IMR-90 (cell line): ENCODE measurements around the gene OR56B4. TPM values are rescaled to one million over a fixed set of nuclear protein-coding genes. Genes with fewer than 3 reads are reported as not detected.

Source experiments
- ATAC-seq: fragments of 200-7000 bp; cut with Tn5 transposase; 2 replicates; pipeline ENCODE4 v1.9.1; 2020; ENCODE audit warnings: low read depth, mild to moderate bottlenecking, moderate library complexity
- BruUV-seq: library from RNA; stranded (reverse); fragments of 400-500 nt; replicated peaks from 2 replicates; lab custom pipeline; 2021; lab: Mats Ljungman, UMichigan
- CTCF ChIA-PET: fragments of 300-600 bp; formaldehyde crosslinking; extraction: SDS; loops from one replicate; lab custom pipeline; 2021; ENCODE audit warnings: antibody characterized with exemption; lab: Yijun Ruan, JAX
- POLR2A ChIA-PET: fragments of 300-600 bp; sonication (Branson Sonifier 250); formaldehyde crosslinking; loops from one replicate; lab custom pipeline; 2022; ENCODE audit warnings: antibody characterized with exemption; ENCODE audit not compliant: unreplicated experiment; lab: Charles Lee
- DNase-seq: peaks from one replicate; pipeline ENCODE4 v3.0.0; 2013
- H2AFZ ChIP-seq: replicated peaks from 2 replicates; pipeline ENCODE3; 2013; ENCODE audit warnings: low read length, mild to moderate bottlenecking; ENCODE audit not compliant: poor library complexity
- H2AK5ac ChIP-seq: 2 replicates; pipeline ENCODE4 v1.6.1; 2013; ENCODE audit warnings: low read depth, low read length, inconsistent platforms
- H2AK9ac ChIP-seq: replicated peaks from 2 replicates; pipeline ENCODE3; 2013; ENCODE audit warnings: mild to moderate bottlenecking, low read depth, low read length, moderate library complexity; ENCODE audit not compliant: poor library complexity
- H2BK120ac ChIP-seq: 2 replicates; pipeline ENCODE4 v1.6.1; 2013; ENCODE audit warnings: low read depth, low read length, inconsistent platforms
- H2BK15ac ChIP-seq: 3 replicates; pipeline ENCODE4 v1.6.1; 2013; ENCODE audit warnings: low read depth, low read length, inconsistent platforms
- H2BK20ac ChIP-seq: 2 replicates; pipeline ENCODE4 v1.6.1; 2013; ENCODE audit warnings: low read depth, mild to moderate bottlenecking, inconsistent platforms, low read length, moderate library complexity
- H2BK5ac ChIP-seq: 2 replicates; pipeline ENCODE4 v1.6.1; 2013; ENCODE audit warnings: mild to moderate bottlenecking, low read depth, low read length, inconsistent platforms; ENCODE audit not compliant: poor library complexity, severe bottlenecking
- H3K14ac ChIP-seq: replicated peaks from 2 replicates; pipeline ENCODE4 v1.6.1; 2013; ENCODE audit warnings: low read depth, low read length, inconsistent platforms
- H3K18ac ChIP-seq: 2 replicates; pipeline ENCODE4 v1.6.1; 2013; ENCODE audit warnings: low read depth, low read length, control low read depth
- H3K23ac ChIP-seq: 2 replicates; pipeline ENCODE4 v1.6.1; 2013; ENCODE audit warnings: low read depth, low read length, inconsistent platforms
- H3K27ac ChIP-seq: 2 replicates; pipeline ENCODE4 v1.5.1; 2013; ENCODE audit warnings: mild to moderate bottlenecking, control low read depth, low read length; ENCODE audit not compliant: insufficient read depth
- H3K27me3 ChIP-seq: 2 replicates; pipeline ENCODE4 v1.6.1; 2013; ENCODE audit warnings: low read length; ENCODE audit not compliant: control insufficient read depth, insufficient read depth
- H3K36me3 ChIP-seq: 2 replicates; pipeline ENCODE4 v1.6.1; 2013; ENCODE audit warnings: low read length, mixed read lengths; ENCODE audit not compliant: control insufficient read depth, insufficient read depth
- H3K4ac ChIP-seq: 2 replicates; pipeline ENCODE4 v1.6.1; 2013; ENCODE audit warnings: low read depth, low read length, inconsistent platforms
- H3K4me1 ChIP-seq: 2 replicates; pipeline ENCODE4 v1.6.1; 2013; ENCODE audit warnings: low read length, mixed read lengths; ENCODE audit not compliant: control insufficient read depth, insufficient read depth
- H3K4me2 ChIP-seq: 2 replicates; pipeline ENCODE4 v1.6.1; 2013; ENCODE audit warnings: low read depth, mild to moderate bottlenecking, control low read depth, low read length, moderate library complexity
- H3K4me3 ChIP-seq: 2 replicates; pipeline ENCODE4 v1.5.1; 2013; ENCODE audit warnings: low read depth, mild to moderate bottlenecking, control low read depth, low read length, moderate library complexity; ENCODE audit not compliant: insufficient read depth
- H3K56ac ChIP-seq: 2 replicates; pipeline ENCODE4 v1.6.1; 2013; ENCODE audit warnings: low read length, inconsistent platforms; ENCODE audit not compliant: insufficient read depth; ENCODE audit errors: extremely low read depth
- H3K79me1 ChIP-seq, 2 experiments: 2 replicates each; pipeline ENCODE4 v1.6.1; 2013; ENCODE audit warnings: low read length in 2 of 2, inconsistent platforms in 1 of 2, low read depth in 1 of 2
- H3K9ac ChIP-seq: 2 replicates; pipeline ENCODE4 v1.6.1; 2013; ENCODE audit warnings: low read depth, low read length, control low read depth
- H3K9me1 ChIP-seq: 2 replicates; pipeline ENCODE4 v1.6.1; 2013; ENCODE audit warnings: low read length, inconsistent platforms; ENCODE audit not compliant: insufficient read depth
- H3K9me3 ChIP-seq: 2 replicates; pipeline ENCODE4 v1.6.1; 2013; ENCODE audit warnings: low read length; ENCODE audit not compliant: control insufficient read depth, insufficient read depth
- H4K20me1 ChIP-seq: 2 replicates; pipeline ENCODE4 v1.6.1; 2013; ENCODE audit warnings: low read length, inconsistent platforms; ENCODE audit not compliant: insufficient read depth
- H4K5ac ChIP-seq: 2 replicates; pipeline ENCODE4 v1.6.1; 2013; ENCODE audit warnings: mild to moderate bottlenecking, low read depth, low read length, control low read depth
- H4K8ac ChIP-seq, 2 experiments: 2 replicates each; pipeline ENCODE4 v1.6.1; 2013; ENCODE audit warnings: low read depth in 2 of 2, low read length in 2 of 2, control low read depth in 1 of 2, inconsistent platforms in 1 of 2
- H4K91ac ChIP-seq: 2 replicates; pipeline ENCODE4 v1.6.1; 2013; ENCODE audit warnings: low read depth, low read length, inconsistent platforms; ENCODE audit not compliant: insufficient read depth
- BHLHE40 ChIP-seq: fragments of 150-350 bp; IDR thresholded peaks from 2 replicates; pipeline ENCODE4 v1.6.1; 2016; ENCODE audit warnings: mild to moderate bottlenecking, low read depth, low read length
- CEBPB ChIP-seq: IDR thresholded peaks from 2 replicates; pipeline ENCODE4 v1.6.1; 2012; ENCODE audit warnings: low read depth, low read length, improper control_type of control experiment
- CHD1 ChIP-seq: IDR thresholded peaks from 2 replicates; pipeline ENCODE4 v1.6.1; 2012; ENCODE audit warnings: low read depth, low read length, improper control_type of control experiment
- FOS ChIP-seq: fragments of 150-350 bp; IDR thresholded peaks from 2 replicates; pipeline ENCODE4 v1.6.1; 2016; ENCODE audit warnings: low read depth, low read length
- MAFK ChIP-seq: IDR thresholded peaks from 2 replicates; pipeline ENCODE4 v1.6.1; 2012; ENCODE audit warnings: low read depth, low read length, improper control_type of control experiment
- MAZ ChIP-seq: IDR thresholded peaks from 2 replicates; pipeline ENCODE4 v1.6.1; 2012; ENCODE audit warnings: low read depth, mild to moderate bottlenecking, low read length, improper control_type of control experiment, moderate library complexity, borderline replicate concordance
- MXI1 ChIP-seq: IDR thresholded peaks from 2 replicates; pipeline ENCODE4 v1.6.1; 2012; ENCODE audit warnings: low read depth, mild to moderate bottlenecking, low read length, moderate library complexity, borderline replicate concordance
- NFE2L2 ChIP-seq: fragments of 150-350 bp; IDR thresholded peaks from 2 replicates; pipeline ENCODE4 v1.6.1; 2016; ENCODE audit warnings: low read depth, mild to moderate bottlenecking, low read length
- POLR2A ChIP-seq: IDR thresholded peaks from 2 replicates; pipeline ENCODE4 v1.6.1; 2012; ENCODE audit warnings: mild to moderate bottlenecking, low read depth, low read length
- RAD21 ChIP-seq: IDR thresholded peaks from 2 replicates; pipeline ENCODE4 v1.6.1; 2012; ENCODE audit warnings: low read length, improper control_type of control experiment
- RCOR1 ChIP-seq: IDR thresholded peaks from 2 replicates; pipeline ENCODE4 v1.6.1; 2012; ENCODE audit warnings: mild to moderate bottlenecking, low read length, improper control_type of control experiment; ENCODE audit not compliant: insufficient replicate concordance
- RFX5 ChIP-seq: IDR thresholded peaks from 2 replicates; pipeline ENCODE4 v1.8.0; 2012; ENCODE audit warnings: low read depth, mild to moderate bottlenecking, low read length, moderate library complexity
- SMC3 ChIP-seq: fragments of 150-350 bp; IDR thresholded peaks from 2 replicates; pipeline ENCODE4 v1.6.1; 2016; ENCODE audit warnings: low read depth, mild to moderate bottlenecking, antibody characterized with exemption, low read length, moderate library complexity
- WGBS, 2 experiments: methylation state at CpG; one replicate each; pipeline versions ENCODE4 v1.1.5 to v1.1.7; 2013; ENCODE audit warnings: missing lambda C conversion rate in 2 of 2; ENCODE audit not compliant: insufficient read length in 1 of 2; ENCODE audit errors: extremely low coverage in 2 of 2; 5-methylcytosine and 5-hydroxymethylcytosine counted together
- dilution Hi-C: fragments of 300-500 bp; cut with HindIII; formaldehyde crosslinking; loops from one replicate; pipeline ENCODE4 v1.14.3; 2018; ENCODE audit warnings: low sequenced_read_pairs; ENCODE audit not compliant: unreplicated experiment
- in situ Hi-C: fragments of 300-500 bp; cut with MboI; formaldehyde crosslinking; loops from 3 replicates; pipeline ENCODE4 v1.14.3; 2019; ENCODE audit warnings: low sequenced_read_pairs, inconsistent platforms, mixed read lengths
- intact Hi-C: fragments of 100-400 bp; cut with micrococcal nuclease; formaldehyde crosslinking; loops from 2 replicates; pipeline ENCODE4 v1.10.0; 2022
- polyA plus RNA-seq, 3 experiments: library from polyadenylated mRNA; depleted of rRNA; stranded (reverse); fragments of >200 nt; gene quantifications; 2 replicates each; pipeline ENCODE4 v1.2.3, GENCODE V29; 2012; ENCODE audit warnings: low replicate concordance in 1 of 3
- total RNA-seq: library from RNA; depleted of rRNA; stranded (reverse); fragments of >200 nt; gene quantifications from 2 replicates; pipeline ENCODE4 v1.2.3, GENCODE V29; 2012
- TF ChIP-seq, protein P1 (sequence below): fragments of 150-350 bp; IDR thresholded peaks from 2 replicates; pipeline ENCODE4 v1.6.1; 2016; ENCODE audit warnings: low read depth, mild to moderate bottlenecking, low read length, moderate library complexity, borderline replicate concordance
- TF ChIP-seq, protein P2 (sequence below): conservative IDR thresholded peaks from 2 replicates; pipeline ENCODE4 v1.5.1; 2012; ENCODE audit warnings: mild to moderate bottlenecking, low read depth, low read length, improper control_type of control experiment
- TF ChIP-seq, protein P3 (sequence below): fragments of 150-350 bp; IDR thresholded peaks from 2 replicates; pipeline ENCODE4 v1.6.1; 2017; ENCODE audit warnings: mild to moderate bottlenecking, antibody characterized with exemption, low read length, low read depth

Gene OR56B4
- total and polyA plus RNA-seq, 2 of the 4 experiments (the other 2 are of a cell fraction), result not detected

DNA sequence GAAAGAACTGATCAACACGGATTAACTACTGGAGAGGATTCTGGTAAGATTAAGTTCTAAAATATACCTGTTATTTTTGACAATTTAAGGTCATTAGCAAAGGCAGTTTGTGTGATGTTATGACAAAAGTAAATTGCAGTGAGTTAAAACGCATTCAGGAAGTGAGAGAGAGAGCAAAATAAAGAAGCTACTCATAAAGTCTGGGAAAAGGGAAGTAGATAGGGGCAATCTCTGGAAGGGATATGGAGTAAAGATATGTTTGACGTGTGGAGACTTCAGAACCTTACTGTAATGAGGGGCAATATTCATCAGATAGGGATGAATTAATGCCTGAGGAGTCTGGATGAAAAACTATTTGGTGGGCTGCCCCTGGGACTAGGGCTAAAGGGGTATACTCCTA, 16.8 kb downstream of the OR56B4 start:
- H2BK120ac ChIP-seq, result no peak overlapping the region
- H3K9ac ChIP-seq, result no peak overlapping the region
- H3K9me1 ChIP-seq, result no peaks in the 10 kb centered on the region
- no peak overlapping the region for H2BK5ac ChIP-seq
- dilution Hi-C loops (no loop called here), intact Hi-C loops (no loop called here), in situ Hi-C loops (no loop called here)
- POLR2A ChIA-PET, result no interaction called here
- no peak overlapping the region for H3K56ac ChIP-seq
- no peak overlapping the region for H2AK9ac ChIP-seq
- H3K4me2 ChIP-seq, result no peak overlapping the region
- no CpG with 5 or more reads among the region's 3 CpGs for WGBS, 2 experiments
- no peak overlapping the region for H2AFZ ChIP-seq
- no peak overlapping the region for H4K5ac ChIP-seq
- H2BK20ac ChIP-seq, result no peak overlapping the region
- TF ChIP-seq MAZ, result no peak
- no peak for TF ChIP-seq MXI1
- no peak for TF ChIP-seq POLR2A
- no peak for TF ChIP-seq BHLHE40
- TF ChIP-seq, protein P1, sequence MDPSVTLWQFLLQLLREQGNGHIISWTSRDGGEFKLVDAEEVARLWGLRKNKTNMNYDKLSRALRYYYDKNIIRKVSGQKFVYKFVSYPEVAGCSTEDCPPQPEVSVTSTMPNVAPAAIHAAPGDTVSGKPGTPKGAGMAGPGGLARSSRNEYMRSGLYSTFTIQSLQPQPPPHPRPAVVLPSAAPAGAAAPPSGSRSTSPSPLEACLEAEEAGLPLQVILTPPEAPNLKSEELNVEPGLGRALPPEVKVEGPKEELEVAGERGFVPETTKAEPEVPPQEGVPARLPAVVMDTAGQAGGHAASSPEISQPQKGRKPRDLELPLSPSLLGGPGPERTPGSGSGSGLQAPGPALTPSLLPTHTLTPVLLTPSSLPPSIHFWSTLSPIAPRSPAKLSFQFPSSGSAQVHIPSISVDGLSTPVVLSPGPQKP, result no peak
- TF ChIP-seq NFE2L2, result no peak
- TF ChIP-seq, protein P2, sequence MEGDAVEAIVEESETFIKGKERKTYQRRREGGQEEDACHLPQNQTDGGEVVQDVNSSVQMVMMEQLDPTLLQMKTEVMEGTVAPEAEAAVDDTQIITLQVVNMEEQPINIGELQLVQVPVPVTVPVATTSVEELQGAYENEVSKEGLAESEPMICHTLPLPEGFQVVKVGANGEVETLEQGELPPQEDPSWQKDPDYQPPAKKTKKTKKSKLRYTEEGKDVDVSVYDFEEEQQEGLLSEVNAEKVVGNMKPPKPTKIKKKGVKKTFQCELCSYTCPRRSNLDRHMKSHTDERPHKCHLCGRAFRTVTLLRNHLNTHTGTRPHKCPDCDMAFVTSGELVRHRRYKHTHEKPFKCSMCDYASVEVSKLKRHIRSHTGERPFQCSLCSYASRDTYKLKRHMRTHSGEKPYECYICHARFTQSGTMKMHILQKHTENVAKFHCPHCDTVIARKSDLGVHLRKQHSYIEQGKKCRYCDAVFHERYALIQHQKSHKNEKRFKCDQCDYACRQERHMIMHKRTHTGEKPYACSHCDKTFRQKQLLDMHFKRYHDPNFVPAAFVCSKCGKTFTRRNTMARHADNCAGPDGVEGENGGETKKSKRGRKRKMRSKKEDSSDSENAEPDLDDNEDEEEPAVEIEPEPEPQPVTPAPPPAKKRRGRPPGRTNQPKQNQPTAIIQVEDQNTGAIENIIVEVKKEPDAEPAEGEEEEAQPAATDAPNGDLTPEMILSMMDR, result no peak
- no peak for TF ChIP-seq SMC3
- no peak for TF ChIP-seq RFX5
- TF ChIP-seq RAD21, result no peak
- TF ChIP-seq CHD1, result no peak
- no peak for TF ChIP-seq CEBPB
- TF ChIP-seq RCOR1, result no peak
- TF ChIP-seq, protein P3, sequence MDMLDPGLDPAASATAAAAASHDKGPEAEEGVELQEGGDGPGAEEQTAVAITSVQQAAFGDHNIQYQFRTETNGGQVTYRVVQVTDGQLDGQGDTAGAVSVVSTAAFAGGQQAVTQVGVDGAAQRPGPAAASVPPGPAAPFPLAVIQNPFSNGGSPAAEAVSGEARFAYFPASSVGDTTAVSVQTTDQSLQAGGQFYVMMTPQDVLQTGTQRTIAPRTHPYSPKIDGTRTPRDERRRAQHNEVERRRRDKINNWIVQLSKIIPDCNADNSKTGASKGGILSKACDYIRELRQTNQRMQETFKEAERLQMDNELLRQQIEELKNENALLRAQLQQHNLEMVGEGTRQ, result no peak
- no peak for TF ChIP-seq FOS
- TF ChIP-seq MAFK, result no peak
- no peak overlapping the region for H3K4me3 ChIP-seq
- DNase-seq (no peak), ATAC-seq (no peak)
- no peak overlapping the region for H3K27ac ChIP-seq
- H3K36me3 ChIP-seq, result no peaks in the 10 kb centered on the region
- H3K9me3 ChIP-seq, result no peaks in the 10 kb centered on the region; the same call in 1 of the 2 replicates
- no peak overlapping the region for H3K4ac ChIP-seq
- no peaks in the 10 kb centered on the region for H3K27me3 ChIP-seq
- H4K8ac ChIP-seq, result no peak overlapping the region
- no peaks in the 10 kb centered on the region for H3K4me1 ChIP-seq
- CTCF ChIA-PET, result no interaction called here
- no peak overlapping the region for H2BK15ac ChIP-seq
- H4K20me1 ChIP-seq, result no peaks in the 10 kb centered on the region
- no TSS peak for BruUV-seq
- H3K79me1 ChIP-seq, result no peaks in the 10 kb centered on the region
- no peak overlapping the region for H3K18ac ChIP-seq
- no peak overlapping the region for H3K23ac ChIP-seq
- no peak overlapping the region for H4K91ac ChIP-seq
- H2AK5ac ChIP-seq, result no peak overlapping the region
- no peak overlapping the region for H3K14ac ChIP-seq
